HepG2 (cell line): ENCODE measurements around the gene CCNL1. TPM values are rescaled to one million over a fixed set of nuclear protein-coding genes. Genes with fewer than 3 reads are reported as not detected.

Source experiments
- BRD4 ChIP-seq: sonication (generic); formaldehyde crosslinking; IDR thresholded peaks from 2 replicates; pipeline ENCODE4 v1.4.0; 2020; ENCODE audit warnings: missing genetic modification reagents
- ETV6 ChIP-seq: sonication (generic); formaldehyde crosslinking; conservative IDR thresholded peaks from 2 replicates; pipeline ENCODE4 v1.4.0; 2020; ENCODE audit warnings: missing genetic modification reagents
- HNF4A ChIP-seq: sonication (generic); formaldehyde crosslinking; IDR thresholded peaks from 2 replicates; pipeline ENCODE4 v1.4.0; 2020; ENCODE audit warnings: missing genetic modification reagents
- HNRNPLL ChIP-seq: fragments of 200-400 bp; formaldehyde crosslinking; IDR thresholded peaks from 2 replicates; pipeline ENCODE4 v1.6.1; 2017; ENCODE audit warnings: mild to moderate bottlenecking, low read depth, low read length; ENCODE audit not compliant: poor library complexity, severe bottlenecking
- IKZF5 ChIP-seq: IDR thresholded peaks from 2 replicates; pipeline ENCODE4 v1.6.1; 2018; ENCODE audit warnings: missing genetic modification reagents, mild to moderate bottlenecking, missing compliant biosample characterization
- MYC ChIP-seq: sonication (generic); formaldehyde crosslinking; IDR thresholded peaks from 2 replicates; pipeline ENCODE4 v1.9.0; 2021; ENCODE audit warnings: missing genetic modification reagents, borderline replicate concordance
- NCOA2 ChIP-seq: sonication (generic); formaldehyde crosslinking; IDR thresholded peaks from 2 replicates; pipeline ENCODE4 v1.8.0; 2022; ENCODE audit warnings: inconsistent platforms
- NCOA5 ChIP-seq: sonication (generic); formaldehyde crosslinking; IDR thresholded peaks from 2 replicates; pipeline ENCODE4 v1.4.0; 2020; ENCODE audit warnings: missing genetic modification reagents
- PBX3 ChIP-seq: sonication (generic); formaldehyde crosslinking; IDR thresholded peaks from 2 replicates; pipeline ENCODE4 v1.8.1; 2023; ENCODE audit warnings: missing genetic modification reagents, inconsistent platforms, borderline replicate concordance
- POLR2AphosphoS5 ChIP-seq: IDR thresholded peaks from 2 replicates; pipeline ENCODE4 v1.6.1; 2012; ENCODE audit warnings: low read depth, low read length
- RERE ChIP-seq: IDR thresholded peaks from 2 replicates; pipeline ENCODE4 v1.6.1; 2016; ENCODE audit warnings: low read depth, missing genetic modification reagents, missing compliant biosample characterization
- ZNF362 ChIP-seq: sonication (generic); formaldehyde crosslinking; IDR thresholded peaks from 2 replicates; pipeline ENCODE4 v1.4.0; 2020; ENCODE audit warnings: missing genetic modification reagents, mild to moderate bottlenecking, borderline replicate concordance
- ZNF556 ChIP-seq: sonication (generic); formaldehyde crosslinking; IDR thresholded peaks from 2 replicates; pipeline ENCODE4 v1.4.0; 2020; ENCODE audit warnings: mild to moderate bottlenecking, missing genetic modification reagents, borderline replicate concordance
- ZNF709 ChIP-seq: sonication (generic); formaldehyde crosslinking; IDR thresholded peaks from 2 replicates; pipeline ENCODE4 v1.5.0; 2020; ENCODE audit warnings: mild to moderate bottlenecking, missing genetic modification reagents
- ZSCAN25 ChIP-seq: sonication (generic); formaldehyde crosslinking; IDR thresholded peaks from 2 replicates; pipeline ENCODE4 v1.8.0; 2022; ENCODE audit warnings: mild to moderate bottlenecking, missing genetic modification reagents
- ZSCAN30 ChIP-seq: sonication (generic); formaldehyde crosslinking; IDR thresholded peaks from 2 replicates; pipeline ENCODE4 v1.5.0; 2020; ENCODE audit warnings: mild to moderate bottlenecking, missing genetic modification reagents
- polyA plus RNA-seq, 8 experiments: library from polyadenylated mRNA; depleted of rRNA in 3 of 8; stranded (reverse) in 7 of 8; unstranded in 1 of 8; fragments of >200 nt; fragmentation: Illumina TruSeq in 4 of 8; extraction: Trizol in 4 of 8; gene quantifications; 2 replicates each; pipeline versions ENCODE4 v1.2.1 to v1.2.3, GENCODE V29; 2011 to 2016; ENCODE audit warnings: low read depth in 4 of 8, missing spikeins in 1 of 8, mixed read lengths in 1 of 8; ENCODE audit not compliant: insufficient read depth in 1 of 8
- total RNA-seq, 5 experiments: library from RNA; depleted of rRNA; stranded (reverse); fragments of >200 nt; fragmentation: Illumina TruSeq; extraction: Trizol; gene quantifications; 2 replicates each; pipeline ENCODE4 v1.2.3, GENCODE V29; 2016; ENCODE audit warnings: low read depth in 1 of 5
- TF ChIP-seq, protein P1 (sequence below): sonication (generic); formaldehyde crosslinking; conservative IDR thresholded peaks from 2 replicates; pipeline ENCODE4 v1.4.0; 2020; ENCODE audit warnings: missing genetic modification reagents

CCNL1 gene
- total and polyA plus RNA-seq, 2 of the 13 experiments (the other 11 are each of a cell fraction or from before 2014, with no cell fraction given): 151 to 303 TPM

DNA sequence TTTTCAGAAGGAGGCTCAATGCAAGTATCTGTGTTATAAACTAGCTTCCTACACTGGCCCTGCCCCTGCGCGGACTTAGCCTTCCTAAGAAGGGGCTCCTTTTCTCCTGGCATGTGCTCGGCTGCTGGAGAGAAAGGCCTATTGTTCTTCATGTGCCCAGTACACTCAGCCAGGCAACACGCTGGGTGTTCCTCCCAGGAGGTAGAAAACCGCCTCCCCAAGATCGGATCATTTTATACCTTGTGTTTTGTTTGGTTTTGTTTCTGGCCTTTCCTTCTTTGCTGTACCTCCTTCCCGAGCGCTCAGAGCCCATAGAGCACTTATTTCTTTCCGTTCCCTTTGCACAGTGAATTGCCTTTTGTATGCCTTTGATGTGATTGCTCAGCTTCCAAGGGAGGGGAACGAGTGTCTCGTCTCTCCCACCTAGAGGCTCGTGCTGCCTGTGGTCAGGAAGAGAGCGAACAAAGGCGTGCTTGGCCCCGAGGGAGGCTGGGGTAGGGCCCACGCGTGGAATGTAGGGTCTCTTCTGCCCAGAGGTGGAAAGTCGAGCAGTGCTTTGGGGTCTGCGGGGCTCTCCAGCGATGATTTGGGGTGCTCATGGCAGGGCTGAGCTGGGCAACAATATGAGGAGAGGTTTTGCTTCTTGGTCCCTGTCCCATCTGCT lies 30.0 kb downstream of the CCNL1 start (continued):
- TF ChIP-seq BRD4 (CRISPR knock-in tag): 0 out of 2 replicates have a peak, but pooled peaks have one; percentile 32
- no peak; the same call in 1 of the 2 replicates for TF ChIP-seq IKZF5 (CRISPR knock-in tag)
- 0 out of 2 replicates have a peak, but pooled peaks have one; percentile 27 for TF ChIP-seq POLR2AphosphoS5
- no peak; the same call in 1 of the 2 replicates for TF ChIP-seq NCOA2
- TF ChIP-seq RERE (CRISPR knock-in tag): no peak
- 0 out of 2 replicates have a peak, but pooled peaks have one; percentile 6 for TF ChIP-seq ZNF709 (CRISPR knock-in tag)
- TF ChIP-seq ZNF362 (CRISPR knock-in tag): no peak
- peak; percentile 64; the same call in 1 of the 2 replicates for TF ChIP-seq ZSCAN25 (CRISPR knock-in tag)
- peak; percentile 68 for TF ChIP-seq MYC (CRISPR knock-in tag)
- no peak for TF ChIP-seq ETV6 (CRISPR knock-in tag)
- TF ChIP-seq, protein P1, sequence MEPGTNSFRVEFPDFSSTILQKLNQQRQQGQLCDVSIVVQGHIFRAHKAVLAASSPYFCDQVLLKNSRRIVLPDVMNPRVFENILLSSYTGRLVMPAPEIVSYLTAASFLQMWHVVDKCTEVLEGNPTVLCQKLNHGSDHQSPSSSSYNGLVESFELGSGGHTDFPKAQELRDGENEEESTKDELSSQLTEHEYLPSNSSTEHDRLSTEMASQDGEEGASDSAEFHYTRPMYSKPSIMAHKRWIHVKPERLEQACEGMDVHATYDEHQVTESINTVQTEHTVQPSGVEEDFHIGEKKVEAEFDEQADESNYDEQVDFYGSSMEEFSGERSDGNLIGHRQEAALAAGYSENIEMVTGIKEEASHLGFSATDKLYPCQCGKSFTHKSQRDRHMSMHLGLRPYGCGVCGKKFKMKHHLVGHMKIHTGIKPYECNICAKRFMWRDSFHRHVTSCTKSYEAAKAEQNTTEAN (CRISPR knock-in tag): 0 out of 2 replicates have a peak, but pooled peaks have one; percentile 23
- no peak for TF ChIP-seq ZNF556 (CRISPR knock-in tag)
- no peak for TF ChIP-seq NCOA5
- TF ChIP-seq HNRNPLL: peak; percentile 25
- TF ChIP-seq ZSCAN30 (CRISPR knock-in tag): no peak
- TF ChIP-seq PBX3 (CRISPR knock-in tag): no peak
- TF ChIP-seq HNF4A (CRISPR knock-in tag): peak; percentile 22; the same call in 1 of the 2 replicates
